Measurements from ENCODE around the gene CD83.

- TF ChIP-seq, protein P1, sequence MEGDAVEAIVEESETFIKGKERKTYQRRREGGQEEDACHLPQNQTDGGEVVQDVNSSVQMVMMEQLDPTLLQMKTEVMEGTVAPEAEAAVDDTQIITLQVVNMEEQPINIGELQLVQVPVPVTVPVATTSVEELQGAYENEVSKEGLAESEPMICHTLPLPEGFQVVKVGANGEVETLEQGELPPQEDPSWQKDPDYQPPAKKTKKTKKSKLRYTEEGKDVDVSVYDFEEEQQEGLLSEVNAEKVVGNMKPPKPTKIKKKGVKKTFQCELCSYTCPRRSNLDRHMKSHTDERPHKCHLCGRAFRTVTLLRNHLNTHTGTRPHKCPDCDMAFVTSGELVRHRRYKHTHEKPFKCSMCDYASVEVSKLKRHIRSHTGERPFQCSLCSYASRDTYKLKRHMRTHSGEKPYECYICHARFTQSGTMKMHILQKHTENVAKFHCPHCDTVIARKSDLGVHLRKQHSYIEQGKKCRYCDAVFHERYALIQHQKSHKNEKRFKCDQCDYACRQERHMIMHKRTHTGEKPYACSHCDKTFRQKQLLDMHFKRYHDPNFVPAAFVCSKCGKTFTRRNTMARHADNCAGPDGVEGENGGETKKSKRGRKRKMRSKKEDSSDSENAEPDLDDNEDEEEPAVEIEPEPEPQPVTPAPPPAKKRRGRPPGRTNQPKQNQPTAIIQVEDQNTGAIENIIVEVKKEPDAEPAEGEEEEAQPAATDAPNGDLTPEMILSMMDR (IDR thresholded peaks at IDR 0.05; ENCODE audit: poor library complexity): no peak
- TF ChIP-seq EZH2phosphoT487 (IDR thresholded peaks at IDR 0.05; ENCODE audit: low read depth, severe bottlenecking, unreplicated experiment): no peak
- no peak for TF ChIP-seq EZH2 (IDR thresholded peaks at IDR 0.05; ENCODE audit: borderline replicate concordance)
Measured at GRCh38 chr6:14095437-14095836, 22.1 kb upstream of the CD83 start.

All from hepatocyte (in vitro differentiated cells).